CD4-positive, alpha-beta T cell (primary cell): ENCODE results near the gene ANKRD44. TPM values are rescaled to one million over a fixed set of nuclear protein-coding genes. Genes with fewer than 3 reads are reported as not detected.

ENCODE experiments used
- ATAC-seq: fragments of 200-7000 bp; cut with Tn5 transposase; one replicate; pipeline ENCODE4 v1.10.0; 2022; ENCODE audit warnings: mild to moderate bottlenecking; ENCODE audit not compliant: poor library complexity
- CTCF ChIA-PET: fragments of 350-600 bp; sonication (Branson Sonifier 250); formaldehyde crosslinking; loops from one replicate; lab custom pipeline; 2021; ENCODE audit warnings: antibody characterized with exemption, inconsistent platforms; lab: Charles Lee
- POLR2A ChIA-PET: fragments of 350-600 bp; sonication (Branson Sonifier 250); formaldehyde crosslinking; loops from one replicate; lab custom pipeline; 2021; ENCODE audit warnings: antibody characterized with exemption, inconsistent platforms; lab: Charles Lee
- DNase-seq, 14 experiments: peaks; one replicate each; pipeline ENCODE4 v3.0.0-alpha.2; 2013 to 2020; ENCODE audit warnings: mixed read lengths in 2 of 14
- H3K27ac ChIP-seq, 2 donors: one replicate each; pipeline versions ENCODE4 v1.5.1 to v1.7.0; 2013; ENCODE audit warnings: low read length in 2 of 2, low read depth in 1 of 2, mild to moderate bottlenecking in 1 of 2
- H3K27me3 ChIP-seq, 2 experiments: 1 replicate in 1 of 2; 2 replicates in 1 of 2; pipeline versions ENCODE4 v1.6.1 to v1.7.0; 2013; ENCODE audit warnings: low read length in 2 of 2, control low read depth in 1 of 2, mild to moderate bottlenecking in 1 of 2, moderate library complexity in 1 of 2; ENCODE audit not compliant: insufficient read depth in 2 of 2, control insufficient read depth in 1 of 2
- H3K36me3 ChIP-seq: one replicate; pipeline ENCODE4 v1.6.1; 2013; ENCODE audit warnings: low read length, control low read depth; ENCODE audit not compliant: insufficient read depth
- H3K4me1 ChIP-seq: one replicate; pipeline ENCODE4 v1.6.1; 2013; ENCODE audit warnings: low read length, control low read depth; ENCODE audit not compliant: insufficient read depth
- H3K4me3 ChIP-seq: one replicate; pipeline ENCODE4 v1.5.1; 2013; ENCODE audit warnings: mild to moderate bottlenecking, low read length, moderate library complexity
- H3K9me3 ChIP-seq, 2 experiments: 1 replicate in 1 of 2; 2 replicates in 1 of 2; pipeline versions ENCODE4 v1.6.1 to v1.7.0; 2013; ENCODE audit warnings: low read length in 2 of 2, mild to moderate bottlenecking in 2 of 2, control low read depth in 1 of 2, moderate library complexity in 1 of 2; ENCODE audit not compliant: control insufficient read depth in 1 of 2, insufficient read depth in 1 of 2
- H3K27ac Mint-ChIP-seq: one replicate; pipeline ENCODE4 v1.8.0; 2020; ENCODE audit warnings: mixed read lengths
- H3K27me3 Mint-ChIP-seq: one replicate; pipeline ENCODE4 v1.8.0; 2021; ENCODE audit warnings: mixed read lengths
- H3K36me3 Mint-ChIP-seq: one replicate; pipeline ENCODE4 v1.8.0; 2021; ENCODE audit warnings: low read depth, mixed read lengths
- H3K4me1 Mint-ChIP-seq: one replicate; pipeline ENCODE4 v1.8.0; 2021; ENCODE audit warnings: low read depth, mixed read lengths
- H3K4me3 Mint-ChIP-seq: one replicate; pipeline ENCODE4 v1.8.0; 2020; ENCODE audit warnings: mild to moderate bottlenecking, mixed read lengths
- H3K9me3 Mint-ChIP-seq: one replicate; pipeline ENCODE4 v1.8.0; 2020; ENCODE audit warnings: mixed read lengths
- CTCF ChIP-seq: fragments of 200-600 bp; IDR thresholded peaks from one replicate; pipeline ENCODE4 v1.8.0; 2022; ENCODE audit warnings: antibody characterized with exemption, mild to moderate bottlenecking
- intact Hi-C, 2 experiments: fragments of 100-400 bp; cut with DNase I in 1 of 2; cut with micrococcal nuclease in 1 of 2; formaldehyde crosslinking; loops; one replicate each; pipeline versions ENCODE4 v1.15.1 to v1.9.0; 2023 to 2025; cut with DNase I, micrococcal nuclease
- total RNA-seq, 174 experiments: library from RNA in 2 of 174; stranded (reverse) in 2 of 174; gene quantifications; one replicate each; pipeline ENCODE4 v1.2.3 and lab custom pipeline; 2021 to 2026

ANKRD44 gene
- total RNA-seq, 2 experiments from 2014 or later = 170 to 186 TPM

- H3K9me3 Mint-ChIP-seq = no peaks in the 10 kb centered on the region
- H3K27ac ChIP-seq = peak overlapping the region; percentile 52 to 63
- H3K36me3 ChIP-seq = peaks cover 7% of the 10 kb centered on the region
- POLR2A ChIA-PET = interaction anchor here (0.5 to 2.7 kb wide), 5 partner anchors 8 to 72 kb away, joined by 3 to 10 read pairs (median 8); no protein-coding TSS in a partner anchor
- peak overlapping the region; percentile 78 for H3K27ac Mint-ChIP-seq
- peaks cover 32% of the 10 kb centered on the region for H3K36me3 Mint-ChIP-seq
- no peaks in the 10 kb centered on the region for H3K27me3 ChIP-seq
- TF ChIP-seq CTCF = no peak
- intact Hi-C loops = loop anchor here in 1 of 2 experiments (2.0 kb wide), 1 partner anchor 19 kb away; no protein-coding TSS in a partner anchor
- ATAC-seq (no peak), DNase-seq (no peak)
- no peaks in the 10 kb centered on the region for H3K27me3 Mint-ChIP-seq
- no peaks in the 10 kb centered on the region for H3K9me3 ChIP-seq
- H3K4me3 ChIP-seq = no peak overlapping the region
- CTCF ChIA-PET = interaction anchor here (1.0 to 1.6 kb wide), 2 partner anchors 10 to 64 kb away, joined by 3 to 4 read pairs; no protein-coding TSS in a partner anchor
- peaks cover 82% of the 10 kb centered on the region for H3K4me1 ChIP-seq
- H3K4me3 Mint-ChIP-seq = peak overlapping the region; percentile 35
- peaks cover 88% of the 10 kb centered on the region for H3K4me1 Mint-ChIP-seq
Measured at GRCh38 chr2:197269815-197270214, 40.8 kb downstream of the ANKRD44 start.

- Mint-ChIP-seq H3K27me3 (no peaks in the 10 kb centered on the region), H3K4me3 (peak overlapping the region; percentile 35), H3K9me3 (no peaks in the 10 kb centered on the region), H3K4me1 (peaks cover 89% of the 10 kb centered on the region), H3K27ac (peak overlapping the region; percentile 78), H3K36me3 (peaks cover 29% of the 10 kb centered on the region)
- DNase-seq = peak in 4 of 14 experiments; percentile 36 to 74 (median 64)
- Histone ChIP-seq H3K4me1 (peaks cover 80% of the 10 kb centered on the region), H3K4me3 (no peak overlapping the region), H3K27ac (peak overlapping the region; percentile 52 to 63), H3K36me3 (peaks cover 7% of the 10 kb centered on the region), H3K27me3 (no peaks in the 10 kb centered on the region), H3K9me3 (no peaks in the 10 kb centered on the region)
- ChIA-PET POLR2A (interaction anchor here (0.5 to 2.7 kb wide), 9 partner anchors 7 to 71 kb away, joined by 3 to 10 read pairs (median 4); no protein-coding TSS in a partner anchor), CTCF (interaction anchor here (1.0 to 1.6 kb wide), 3 partner anchors 11 to 63 kb away, joined by 3 to 4 read pairs (median 3); partner anchors contain the start of gene ANKRD44)
- no peak for TF ChIP-seq CTCF
- ATAC-seq = peak; percentile 66
- intact Hi-C loops = no loop called here
Measured at GRCh38 chr2:197268786-197269584, 41.6 kb downstream of the ANKRD44 start.

- Mint-ChIP-seq H3K4me1 (peaks cover 96% of the 10 kb centered on the region), H3K36me3 (peaks cover 40% of the 10 kb centered on the region), H3K9me3 (no peaks in the 10 kb centered on the region), H3K27me3 (no peaks in the 10 kb centered on the region), H3K27ac (peak overlapping the region; percentile 78), H3K4me3 (peak overlapping the region; percentile 85)
- ATAC-seq (peak; percentile 69), DNase-seq (peak in 4 of 14 experiments; percentile 42 to 74 (median 66))
- ChIA-PET POLR2A (interaction anchor here (0.6 to 6.1 kb wide), 18 partner anchors 11 to 114 kb away, joined by 3 to 58 read pairs (median 6); partner anchors contain the start of gene ANKRD44), CTCF (interaction anchor here (0.9 to 1.5 kb wide), 3 partner anchors 9 to 57 kb away, joined by 3 to 4 read pairs (median 3); no protein-coding TSS in a partner anchor)
- H3K36me3 ChIP-seq = peaks cover 7% of the 10 kb centered on the region
- peak overlapping the region; percentile 52 to 63 for H3K27ac ChIP-seq
- H3K4me3 ChIP-seq = no peak overlapping the region
- TF ChIP-seq CTCF = no peak
- H3K27me3 ChIP-seq = no peaks in the 10 kb centered on the region
- no peaks in the 10 kb centered on the region for H3K9me3 ChIP-seq
- H3K4me1 ChIP-seq = peaks cover 86% of the 10 kb centered on the region
- intact Hi-C loops = loop anchor here in 1 of 2 experiments (2.0 kb wide), 3 partner anchors 14 to 44 kb away; partner anchors contain the start of gene ANKRD44
Measured at GRCh38 chr2:197266477-197266876, 44.1 kb downstream of the ANKRD44 start.
